ENCODE results near the gene YY1. TPM values are rescaled to one million over a fixed set of nuclear protein-coding genes. Genes with fewer than 3 reads are reported as not detected.

The YY1 gene
- total RNA-seq (2022; extraction: Qiagen RNA extraction): 60.2 to 70.9 TPM (median 63.8 TPM) in 5 replicates

DNA sequence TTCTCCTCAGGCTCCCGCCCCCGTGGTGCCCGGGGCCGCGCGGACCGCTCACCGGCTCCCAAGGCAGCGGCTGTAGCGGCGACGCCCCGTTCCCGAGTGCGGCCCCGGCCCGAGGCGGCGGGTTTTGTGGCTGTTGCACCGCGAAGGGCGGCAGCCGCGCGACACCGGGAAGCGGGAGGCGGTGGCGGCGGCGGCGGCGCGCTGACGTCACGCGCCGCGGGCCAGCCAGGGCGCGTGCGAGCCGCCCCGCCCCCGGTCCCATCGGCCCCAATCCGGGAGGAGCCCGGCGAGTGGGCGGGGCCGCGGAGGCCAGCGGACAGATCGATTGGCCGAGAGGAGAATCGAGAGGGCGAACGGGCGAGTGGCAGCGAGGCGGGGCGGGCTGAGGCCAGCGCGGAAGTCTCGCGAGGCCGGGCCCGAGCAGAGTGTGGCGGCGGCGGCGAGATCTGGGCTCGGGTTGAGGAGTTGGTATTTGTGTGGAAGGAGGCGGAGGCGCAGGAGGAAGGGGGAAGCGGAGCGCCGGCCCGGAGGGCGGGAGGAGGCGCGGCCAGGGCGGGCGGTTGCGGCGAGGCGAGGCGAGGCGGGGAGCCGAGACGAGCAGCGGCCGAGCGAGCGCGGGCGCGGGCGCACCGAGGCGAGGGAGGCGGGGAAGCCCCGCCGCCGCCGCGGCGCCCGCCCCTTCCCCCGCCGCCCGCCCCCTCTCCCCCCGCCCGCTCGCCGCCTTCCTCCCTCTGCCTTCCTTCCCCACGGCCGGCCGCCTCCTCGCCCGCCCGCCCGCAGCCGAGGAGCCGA lies at the start of gene YY1:
Gene YY1, plus strand, starts transcription at position 726 of the 792 bp plus-strand sequence. CDS start 101 bp downstream, outside the sequence.

DNA sequence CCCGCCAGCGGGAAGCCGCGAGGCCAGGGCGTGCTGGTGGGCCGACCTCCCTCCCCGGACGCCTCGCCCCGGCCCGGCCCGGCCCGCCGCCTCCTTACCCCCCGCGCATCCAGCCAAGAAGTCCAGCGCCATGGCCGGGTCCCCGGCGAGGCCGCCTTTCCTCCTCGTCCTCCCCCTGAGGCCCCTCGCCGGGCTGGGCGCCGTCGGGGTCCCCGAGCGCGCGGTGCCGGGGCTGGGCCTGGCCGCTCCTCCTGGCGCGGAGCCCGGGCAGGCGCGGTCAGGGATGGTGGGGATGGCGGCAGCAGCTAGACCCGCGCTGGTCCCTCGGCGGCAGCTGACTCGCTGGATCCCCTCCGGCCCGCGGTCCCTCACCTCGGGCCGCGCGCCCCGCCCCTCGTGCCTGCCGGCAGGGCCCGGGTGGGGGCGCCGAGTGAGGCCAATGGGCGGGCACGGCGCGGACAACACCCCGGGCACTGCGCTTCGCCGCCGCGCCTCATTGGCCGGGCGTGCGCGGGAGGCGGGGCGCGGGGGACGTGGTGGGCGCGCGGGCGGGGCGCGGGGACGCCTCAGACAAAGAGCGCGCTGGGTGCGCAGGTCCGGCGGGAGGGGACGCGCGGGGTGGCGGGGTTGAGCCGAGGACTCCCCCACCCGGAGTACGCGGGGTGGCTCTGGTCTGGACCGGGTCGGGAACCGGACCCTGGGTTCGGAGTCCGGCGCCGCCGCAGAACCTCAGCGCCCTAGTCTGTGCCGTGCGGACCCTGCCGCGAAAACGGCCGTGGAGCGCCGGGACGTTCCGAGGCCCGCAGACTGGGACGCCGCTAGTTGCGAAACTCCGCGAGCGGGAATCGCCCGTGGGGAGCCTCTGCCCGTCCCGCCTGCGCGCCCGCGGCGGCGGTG lies 67.4 kb downstream of the YY1 start, which contains the start of gene SLC25A29:
Gene SLC25A29, minus strand, starts transcription at position 344 of the 897 bp plus-strand sequence. Its CDS starts 212 bp downstream, at position 132.

DNA sequence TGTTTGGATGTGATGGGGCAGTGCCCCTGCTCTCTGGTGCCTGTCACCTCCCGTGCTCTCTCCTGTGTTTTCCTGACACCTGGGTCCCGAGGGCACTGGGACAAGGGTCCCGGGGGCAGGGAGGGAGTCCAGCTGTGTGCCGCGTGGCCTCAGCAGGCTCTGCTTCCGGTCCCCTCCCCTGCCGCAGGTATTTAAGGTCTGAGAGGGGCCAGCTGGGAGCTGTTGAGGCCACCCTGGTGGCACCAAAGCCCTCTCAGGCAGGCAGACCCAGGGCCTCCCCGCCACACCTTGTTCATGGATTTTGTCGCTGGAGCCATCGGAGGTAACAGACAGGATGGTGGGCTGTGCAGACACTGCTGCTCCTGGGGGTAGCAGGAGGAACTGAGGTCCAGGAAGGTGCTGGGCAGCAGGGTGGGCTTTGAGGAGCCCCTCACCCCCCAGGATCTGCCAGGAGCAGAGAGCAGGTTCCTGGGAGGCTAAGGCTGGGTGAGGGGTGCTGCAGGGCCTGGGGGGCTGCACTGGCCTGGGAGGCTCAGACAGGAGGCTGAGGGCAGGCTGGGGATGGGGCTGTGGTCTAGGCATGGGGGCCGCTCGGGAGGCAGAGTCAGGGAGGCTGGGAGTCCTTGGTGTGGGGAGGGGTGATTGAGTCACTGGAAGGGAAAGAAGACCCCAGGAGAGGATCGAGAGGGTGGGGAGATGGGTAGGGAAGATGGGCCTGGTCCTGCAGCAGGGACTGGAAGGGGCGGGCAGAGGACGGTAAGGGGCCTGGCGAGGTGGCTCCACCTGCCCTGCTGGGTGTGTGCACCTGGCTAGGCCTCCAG lies 84.4 kb downstream of the YY1 start, which contains the start of gene SLC25A47:
Gene SLC25A47, plus strand, starts transcription at position 219 of the 821 bp plus-strand sequence. Its CDS starts 76 bp downstream, at position 295.

Other genes starting within 250 kb of the YY1 start
- 24.2 to 31.9 TPM (median 27.3 TPM) in 5 replicates for gene EVL, start 173.7 kb upstream of the YY1 start, total RNA-seq (2022; extraction: Qiagen RNA extraction)
- gene DEGS2, start 79.5 kb upstream of the YY1 start, total RNA-seq (2022; extraction: Qiagen RNA extraction): 1.3 to 3.3 TPM (median 1.8 TPM) in 5 replicates
- 7.0 to 11.9 TPM (median 10.5 TPM) in 5 replicates for gene SLC25A29, start 67.3 kb downstream of the YY1 start, total RNA-seq (2022; extraction: Qiagen RNA extraction)
- not detected in 5 replicates for gene SLC25A47, start 84.2 kb downstream of the YY1 start, total RNA-seq (2022; extraction: Qiagen RNA extraction)
- gene WDR25, start 137.3 kb downstream of the YY1 start, total RNA-seq (2022; extraction: Qiagen RNA extraction): 8.6 to 11.8 TPM (median 9.7 TPM) in 5 replicates